ENCODE results near the gene PRELP.

Gene PRELP

DNA sequence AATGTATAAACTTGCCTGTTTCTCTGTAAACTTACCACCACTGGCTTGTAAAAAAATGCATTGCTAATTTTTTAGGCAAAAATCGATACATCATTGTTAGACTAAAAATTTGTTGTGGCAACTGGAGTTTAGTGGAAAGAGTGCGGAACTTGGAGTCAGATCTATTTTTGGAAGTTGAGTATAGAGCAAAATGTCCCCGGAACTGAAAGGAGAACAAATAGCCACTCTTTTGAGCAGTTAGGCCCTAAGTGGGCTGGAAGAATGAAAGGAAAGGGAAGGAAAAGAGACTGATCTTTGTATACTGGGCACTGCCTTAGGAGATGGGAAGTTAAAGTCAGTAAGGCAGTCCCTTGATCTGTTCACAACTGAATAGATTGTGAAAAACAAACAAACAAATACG lies 48.5 kb downstream of the PRELP start:
- DNase-seq (ENCODE audit: low read depth in 2 of 2), result no peak

- no peak for DNase-seq (ENCODE audit: low read depth in 2 of 2)
These were observed 49.2 kb downstream of the PRELP start for GRCh38 chr1:203524824-203525223.

DNA sequence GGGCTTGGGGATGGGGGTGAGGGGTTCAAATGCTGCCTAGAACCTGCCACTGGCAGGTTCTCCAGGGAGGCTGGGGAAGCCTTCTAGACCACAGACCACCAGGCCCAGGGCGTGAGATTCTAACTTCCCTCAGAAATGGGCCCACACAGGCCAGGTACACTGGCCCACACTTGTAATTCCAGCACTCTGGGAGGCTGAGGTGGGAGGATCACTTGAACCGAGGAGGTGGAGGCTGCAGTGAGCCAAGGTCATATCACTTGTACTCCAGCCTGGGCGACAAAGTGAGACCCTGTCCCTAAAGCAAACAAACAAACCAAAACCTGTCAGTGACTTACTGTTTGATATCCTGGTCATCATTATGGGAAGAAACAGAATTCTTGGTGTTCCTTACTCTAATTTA lies 50.1 kb downstream of the PRELP start:
- DNase-seq (ENCODE audit: low read depth in 2 of 2), result no peak

GRCh38 chr1:203526130-203526529 lies 50.5 kb downstream of the PRELP start:
- no peak for DNase-seq (ENCODE audit: low read depth in 2 of 2)

GRCh38 chr1:203526572-203526971 lies 51.0 kb downstream of the PRELP start:
- DNase-seq (ENCODE audit: low read depth in 2 of 2), result no peak

DNA sequence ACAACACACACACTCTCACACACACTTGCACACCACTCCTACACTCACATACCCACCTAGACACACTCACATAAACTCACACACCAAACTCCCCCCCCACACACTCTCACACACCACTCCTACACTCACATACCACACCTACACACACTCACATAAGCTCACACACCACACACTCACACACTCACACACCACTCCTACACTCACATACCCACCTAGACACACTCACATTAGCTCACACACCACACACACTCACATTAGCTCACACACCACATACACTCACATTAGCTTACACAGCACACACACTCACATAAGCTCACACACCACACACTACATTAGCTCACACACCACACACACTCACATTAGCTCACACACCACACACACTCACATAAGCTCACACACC lies 51.4 kb downstream of the PRELP start:
- DNase-seq (ENCODE audit: low read depth in 2 of 2), result no peak

DNA sequence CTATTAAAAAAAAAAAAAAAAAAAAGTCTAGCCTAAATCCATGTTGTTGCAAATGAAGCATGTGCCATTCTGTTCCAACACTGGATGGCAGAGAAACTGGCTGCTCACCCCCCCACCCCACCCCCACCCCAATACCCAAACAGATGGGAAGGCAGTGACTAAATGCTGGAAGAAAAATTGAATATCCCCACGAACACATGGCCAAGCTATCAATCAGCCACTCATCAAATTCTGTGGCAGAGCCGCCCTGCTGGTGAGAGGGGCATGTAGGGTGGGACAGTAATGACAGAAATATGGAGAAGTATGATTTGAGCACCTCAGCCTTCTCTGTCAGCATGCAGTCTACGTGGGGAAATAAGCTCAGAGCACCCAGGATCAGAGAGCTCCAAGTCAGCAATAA lies 52.5 kb downstream of the PRELP start:
- no peak for DNase-seq (ENCODE audit: low read depth in 2 of 2)

DNA sequence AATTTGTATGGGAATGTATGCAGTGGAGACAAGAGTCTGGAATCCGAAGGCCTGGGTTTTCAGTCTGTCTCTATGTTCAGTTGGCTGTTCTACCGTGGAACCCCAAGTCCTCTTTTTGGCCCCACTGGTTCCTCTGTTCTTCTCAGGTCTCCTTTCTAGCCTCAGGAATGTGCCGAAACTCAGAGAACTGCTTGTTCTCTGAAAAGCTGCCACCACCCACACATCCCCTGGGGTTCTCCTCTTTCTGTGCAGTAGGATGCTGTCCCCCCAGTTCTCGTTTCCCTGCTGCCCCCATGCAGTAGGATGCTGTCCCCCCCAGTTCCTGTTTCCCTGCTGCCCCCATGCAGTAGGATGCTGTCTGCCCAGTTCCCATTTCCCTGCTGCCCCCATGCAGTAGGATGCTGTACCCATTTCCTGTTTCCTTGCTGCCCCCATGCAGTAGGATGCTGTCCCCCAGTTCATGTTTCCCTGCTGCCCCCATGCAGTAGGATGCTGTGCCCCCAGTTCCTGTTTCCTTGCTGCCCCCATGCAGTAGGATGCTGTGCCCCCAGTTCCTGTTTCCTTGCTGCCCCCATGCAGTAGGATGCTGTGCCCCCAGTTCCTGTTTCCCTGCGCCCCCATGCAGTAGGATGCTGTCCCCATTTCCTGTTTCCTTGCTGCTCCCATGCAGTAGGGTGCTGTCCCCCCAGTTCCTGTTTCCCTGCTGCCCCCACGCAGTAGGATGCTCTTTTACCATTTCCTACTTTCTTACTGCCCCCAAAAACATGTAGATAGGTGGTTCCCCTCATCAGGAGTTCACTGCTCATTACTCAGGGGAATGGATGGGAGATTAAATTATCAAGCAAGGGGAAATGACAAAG lies 53.6 kb downstream of the PRELP start:
- no peak for DNase-seq (ENCODE audit: low read depth in 2 of 2)

GRCh38 chr1:203531063-203531462 lies 55.5 kb downstream of the PRELP start:
- DNase-seq (ENCODE audit: low read depth in 2 of 2), result no peak

DNA sequence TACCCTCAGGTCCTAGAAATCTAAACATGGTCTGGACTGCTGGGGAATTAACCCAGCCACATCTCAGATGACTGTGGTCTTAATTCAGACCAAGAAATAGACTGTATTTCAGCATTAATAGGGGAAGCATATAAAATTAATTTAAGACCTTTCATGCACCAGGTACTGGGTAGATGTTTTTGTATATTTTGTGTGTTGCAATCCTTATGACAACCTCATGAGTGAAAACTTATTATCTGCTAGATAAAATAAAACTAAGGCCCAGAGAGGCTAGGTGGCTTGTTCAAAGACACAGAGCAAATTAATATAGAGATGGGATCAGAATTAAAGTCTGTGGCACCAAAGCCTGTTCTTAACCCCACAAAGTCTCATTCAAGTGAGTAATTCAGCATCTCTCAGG lies 58.4 kb downstream of the PRELP start:
- DNase-seq (ENCODE audit: low read depth in 2 of 2), result no peak

- no peak for DNase-seq (ENCODE audit: low read depth in 2 of 2)
These were observed 58.9 kb downstream of the PRELP start for GRCh38 chr1:203534526-203534925.

- DNase-seq (ENCODE audit: low read depth in 2 of 2), result no peak
These were observed 61.0 kb downstream of the PRELP start for GRCh38 chr1:203536575-203536974.

- no peak for DNase-seq (ENCODE audit: low read depth in 2 of 2)
These were observed 61.4 kb downstream of the PRELP start for GRCh38 chr1:203536980-203537455.

DNA sequence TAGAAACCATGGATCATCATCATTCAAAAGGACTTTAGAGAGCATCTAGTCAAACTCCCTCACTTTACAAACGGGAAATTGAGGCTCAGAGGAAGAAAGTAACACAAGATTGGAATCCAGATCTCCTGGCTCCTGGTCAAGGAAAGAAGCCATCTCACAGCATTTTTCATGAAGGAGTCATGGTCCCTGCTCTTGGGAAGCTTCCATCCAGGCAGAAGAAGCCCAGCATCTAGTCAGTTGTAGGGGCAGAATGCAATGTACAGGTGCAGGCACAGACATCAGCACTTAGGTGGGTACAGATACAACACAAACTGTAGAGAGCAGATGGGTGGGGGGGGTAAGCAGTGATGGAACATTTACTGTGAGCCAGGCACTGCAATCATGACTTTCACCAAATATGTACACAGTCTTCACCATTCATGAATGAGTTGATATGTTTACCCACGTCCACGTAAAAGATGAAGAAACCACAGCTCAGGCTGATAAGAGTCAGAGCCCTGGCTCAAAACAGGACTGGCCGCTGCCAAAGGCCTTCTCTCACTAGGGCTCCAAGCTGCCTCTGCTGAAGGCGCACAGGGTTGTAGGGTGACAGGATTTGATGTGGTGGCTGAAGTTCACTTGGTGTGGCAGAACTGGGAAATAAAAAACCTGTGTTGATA lies 62.3 kb downstream of the PRELP start:
- DNase-seq (ENCODE audit: low read depth in 2 of 2), result no peak

GRCh38 chr1:203538726-203539125 lies 63.1 kb downstream of the PRELP start:
- no peak for DNase-seq (ENCODE audit: low read depth in 2 of 2)

DNA sequence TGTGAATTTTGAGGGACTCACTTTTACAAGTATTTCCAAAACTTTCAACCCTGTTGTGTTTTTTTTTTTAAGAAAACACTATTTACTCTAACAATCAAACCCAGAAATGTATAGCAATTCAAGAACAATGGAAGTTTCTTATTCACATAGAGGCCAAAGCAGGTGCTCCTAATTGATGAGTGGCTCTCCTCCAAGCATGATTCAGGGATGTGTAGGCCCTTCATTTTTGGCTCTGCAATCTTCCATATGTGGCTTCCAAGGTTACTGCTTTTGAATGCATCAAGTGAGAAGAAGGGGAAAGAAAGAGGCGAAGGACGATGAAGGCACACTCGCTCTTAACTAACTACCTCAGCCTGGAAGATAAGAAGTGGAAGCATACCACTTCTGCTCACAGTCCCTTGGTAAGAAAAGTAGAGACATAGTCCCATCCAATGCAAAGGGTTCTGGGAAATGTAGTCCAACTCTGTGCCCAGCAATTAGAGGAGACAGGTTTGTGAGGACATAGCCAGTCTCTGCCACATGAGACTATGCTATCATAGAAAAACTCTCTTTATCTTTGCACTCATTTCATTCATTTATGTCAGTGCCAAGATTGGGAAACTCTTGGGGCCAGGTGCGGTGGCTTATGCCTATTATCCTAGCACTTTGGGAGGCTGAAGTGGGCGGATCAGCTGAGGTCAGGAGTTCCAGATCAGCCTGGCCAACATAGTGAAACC lies 64.4 kb downstream of the PRELP start:
- no peak for DNase-seq (ENCODE audit: low read depth in 2 of 2)

Measured in stimulated activated CD8-positive, alpha-beta memory T cell treated with anti-CD3 and anti-CD28 coated beads, Interleukin-2, amount 100 ng/mL, for 1 hour (primary cell).